HL-60 (cell line): ENCODE results near the gene UGT1A5.

Source experiments
- DNase-seq, 2 experiments: peaks; one replicate each; pipeline ENCODE4 v3.0.0-alpha.2; 2010 to 2020; ENCODE audit warnings: low read depth in 1 of 2, low spot score in 1 of 2
- H3K27ac ChIP-seq: fragments of 250-450 bp; sonication (Bioruptor Pico); replicated peaks from 2 replicates; pipeline ENCODE4 v1.5.1; 2020; ENCODE audit warnings: mild to moderate bottlenecking, moderate library complexity
- H3K27me3 ChIP-seq: fragments of 250-450 bp; sonication (Bioruptor Pico); 2 replicates; pipeline ENCODE4 v1.5.1; 2021; ENCODE audit warnings: mild to moderate bottlenecking, moderate library complexity; ENCODE audit not compliant: insufficient read depth, poor library complexity, severe bottlenecking
- H3K4me3 ChIP-seq: replicated peaks from 2 replicates; pipeline ENCODE4 v1.5.1; 2011; ENCODE audit warnings: mild to moderate bottlenecking, control low read depth, low read length; ENCODE audit not compliant: insufficient read depth
- GABPA ChIP-seq: IDR thresholded peaks from 2 replicates; pipeline ENCODE4 v1.6.1; 2012; ENCODE audit warnings: low read depth
- POLR2AphosphoS5 ChIP-seq: IDR thresholded peaks from 2 replicates; pipeline ENCODE4 v1.6.1; 2012; ENCODE audit warnings: low read depth
- SPI1 ChIP-seq: IDR thresholded peaks from 2 replicates; pipeline ENCODE4 v1.6.1; 2012; ENCODE audit warnings: low read depth, mild to moderate bottlenecking, borderline replicate concordance
- TF ChIP-seq, protein P1 (sequence below): IDR thresholded peaks from 2 replicates; pipeline ENCODE4 v1.6.1; 2012; ENCODE audit warnings: low read depth; ENCODE audit not compliant: insufficient replicate concordance
- TF ChIP-seq, protein P2 (sequence below): IDR thresholded peaks from one replicate; pipeline ENCODE4 v1.5.1; 2011; ENCODE audit warnings: low read length, control low read depth, inconsistent platforms; ENCODE audit not compliant: insufficient read depth

UGT1A5 gene

DNA sequence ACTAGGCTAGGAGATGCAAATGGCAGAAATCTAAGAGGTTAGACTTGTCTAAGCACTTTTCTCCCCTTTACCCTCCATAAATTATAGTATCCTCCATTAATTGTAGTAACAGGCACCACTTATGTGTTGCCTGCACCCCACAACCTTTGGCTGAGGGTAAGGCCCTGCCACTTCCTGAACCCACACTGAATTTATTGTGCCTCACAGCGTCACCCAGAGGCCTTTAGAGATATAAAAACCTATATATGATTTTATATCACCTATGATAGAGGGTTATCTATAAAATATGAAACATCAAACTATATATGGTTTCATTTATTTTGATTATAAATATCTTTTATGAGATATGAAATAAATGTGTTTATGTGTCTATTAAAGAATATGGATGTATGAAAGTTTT is 38.4 kb upstream of the UGT1A5 start:
- H3K27ac ChIP-seq: no peak overlapping the region
- TF ChIP-seq, protein P1, sequence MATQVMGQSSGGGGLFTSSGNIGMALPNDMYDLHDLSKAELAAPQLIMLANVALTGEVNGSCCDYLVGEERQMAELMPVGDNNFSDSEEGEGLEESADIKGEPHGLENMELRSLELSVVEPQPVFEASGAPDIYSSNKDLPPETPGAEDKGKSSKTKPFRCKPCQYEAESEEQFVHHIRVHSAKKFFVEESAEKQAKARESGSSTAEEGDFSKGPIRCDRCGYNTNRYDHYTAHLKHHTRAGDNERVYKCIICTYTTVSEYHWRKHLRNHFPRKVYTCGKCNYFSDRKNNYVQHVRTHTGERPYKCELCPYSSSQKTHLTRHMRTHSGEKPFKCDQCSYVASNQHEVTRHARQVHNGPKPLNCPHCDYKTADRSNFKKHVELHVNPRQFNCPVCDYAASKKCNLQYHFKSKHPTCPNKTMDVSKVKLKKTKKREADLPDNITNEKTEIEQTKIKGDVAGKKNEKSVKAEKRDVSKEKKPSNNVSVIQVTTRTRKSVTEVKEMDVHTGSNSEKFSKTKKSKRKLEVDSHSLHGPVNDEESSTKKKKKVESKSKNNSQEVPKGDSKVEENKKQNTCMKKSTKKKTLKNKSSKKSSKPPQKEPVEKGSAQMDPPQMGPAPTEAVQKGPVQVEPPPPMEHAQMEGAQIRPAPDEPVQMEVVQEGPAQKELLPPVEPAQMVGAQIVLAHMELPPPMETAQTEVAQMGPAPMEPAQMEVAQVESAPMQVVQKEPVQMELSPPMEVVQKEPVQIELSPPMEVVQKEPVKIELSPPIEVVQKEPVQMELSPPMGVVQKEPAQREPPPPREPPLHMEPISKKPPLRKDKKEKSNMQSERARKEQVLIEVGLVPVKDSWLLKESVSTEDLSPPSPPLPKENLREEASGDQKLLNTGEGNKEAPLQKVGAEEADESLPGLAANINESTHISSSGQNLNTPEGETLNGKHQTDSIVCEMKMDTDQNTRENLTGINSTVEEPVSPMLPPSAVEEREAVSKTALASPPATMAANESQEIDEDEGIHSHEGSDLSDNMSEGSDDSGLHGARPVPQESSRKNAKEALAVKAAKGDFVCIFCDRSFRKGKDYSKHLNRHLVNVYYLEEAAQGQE: no peak
- no peak for TF ChIP-seq SPI1
- TF ChIP-seq POLR2AphosphoS5: no peak
- TF ChIP-seq, protein P2, sequence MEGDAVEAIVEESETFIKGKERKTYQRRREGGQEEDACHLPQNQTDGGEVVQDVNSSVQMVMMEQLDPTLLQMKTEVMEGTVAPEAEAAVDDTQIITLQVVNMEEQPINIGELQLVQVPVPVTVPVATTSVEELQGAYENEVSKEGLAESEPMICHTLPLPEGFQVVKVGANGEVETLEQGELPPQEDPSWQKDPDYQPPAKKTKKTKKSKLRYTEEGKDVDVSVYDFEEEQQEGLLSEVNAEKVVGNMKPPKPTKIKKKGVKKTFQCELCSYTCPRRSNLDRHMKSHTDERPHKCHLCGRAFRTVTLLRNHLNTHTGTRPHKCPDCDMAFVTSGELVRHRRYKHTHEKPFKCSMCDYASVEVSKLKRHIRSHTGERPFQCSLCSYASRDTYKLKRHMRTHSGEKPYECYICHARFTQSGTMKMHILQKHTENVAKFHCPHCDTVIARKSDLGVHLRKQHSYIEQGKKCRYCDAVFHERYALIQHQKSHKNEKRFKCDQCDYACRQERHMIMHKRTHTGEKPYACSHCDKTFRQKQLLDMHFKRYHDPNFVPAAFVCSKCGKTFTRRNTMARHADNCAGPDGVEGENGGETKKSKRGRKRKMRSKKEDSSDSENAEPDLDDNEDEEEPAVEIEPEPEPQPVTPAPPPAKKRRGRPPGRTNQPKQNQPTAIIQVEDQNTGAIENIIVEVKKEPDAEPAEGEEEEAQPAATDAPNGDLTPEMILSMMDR: no peak
- no peak for TF ChIP-seq GABPA
- no peak overlapping the region for H3K4me3 ChIP-seq
- no peak for DNase-seq
- H3K27me3 ChIP-seq: no peaks in the 10 kb centered on the region

DNA sequence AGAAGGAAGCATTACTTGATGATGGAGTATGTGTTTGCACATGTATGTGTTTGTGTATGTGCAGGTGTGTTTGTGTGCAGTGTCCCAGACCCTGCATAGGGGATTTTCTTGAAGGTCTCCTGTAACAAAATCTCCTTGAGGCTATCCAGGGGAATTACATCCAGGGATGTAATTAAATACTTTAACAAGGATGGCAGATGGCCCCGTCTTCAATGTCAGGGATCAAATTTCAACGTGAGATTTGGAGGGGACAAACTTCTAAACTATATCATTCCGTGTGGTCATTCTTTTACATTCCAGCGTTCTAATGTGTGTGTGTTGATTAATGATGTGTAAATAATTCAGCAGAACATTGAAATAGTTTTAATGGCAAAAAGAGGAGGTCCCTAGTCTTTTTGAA is 37.7 kb upstream of the UGT1A5 start:
- H3K27ac ChIP-seq: no peak overlapping the region
- H3K4me3 ChIP-seq: no peak overlapping the region
- no peak for TF ChIP-seq SPI1
- H3K27me3 ChIP-seq: no peaks in the 10 kb centered on the region
- no peak for DNase-seq

DNA sequence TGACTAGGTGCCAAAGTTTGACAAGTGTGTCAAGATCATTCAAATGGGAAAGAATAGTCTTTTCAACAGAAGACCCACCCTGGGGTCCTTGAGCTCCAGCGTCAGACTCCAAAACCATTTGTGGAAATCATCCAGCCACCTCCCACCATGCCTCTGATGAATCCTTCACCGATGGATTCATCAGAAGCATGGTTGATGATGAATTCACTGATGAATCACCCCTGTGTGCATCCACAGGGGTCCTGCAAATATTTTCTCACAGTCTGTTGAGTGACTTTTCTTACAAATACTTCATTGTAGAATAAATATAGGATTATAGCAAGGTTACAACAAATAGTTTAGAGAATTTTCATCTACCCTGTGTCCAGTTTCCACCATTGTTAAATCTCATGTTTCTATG is 36.7 kb upstream of the UGT1A5 start:
- TF ChIP-seq, protein P1: no peak
- TF ChIP-seq SPI1 (no peak), POLR2AphosphoS5 (no peak), GABPA (no peak)
- TF ChIP-seq, protein P2: no peak
- no peak overlapping the region for H3K4me3 ChIP-seq
- H3K27ac ChIP-seq: no peak overlapping the region
- H3K27me3 ChIP-seq: no peaks in the 10 kb centered on the region
- no peak for DNase-seq

DNA sequence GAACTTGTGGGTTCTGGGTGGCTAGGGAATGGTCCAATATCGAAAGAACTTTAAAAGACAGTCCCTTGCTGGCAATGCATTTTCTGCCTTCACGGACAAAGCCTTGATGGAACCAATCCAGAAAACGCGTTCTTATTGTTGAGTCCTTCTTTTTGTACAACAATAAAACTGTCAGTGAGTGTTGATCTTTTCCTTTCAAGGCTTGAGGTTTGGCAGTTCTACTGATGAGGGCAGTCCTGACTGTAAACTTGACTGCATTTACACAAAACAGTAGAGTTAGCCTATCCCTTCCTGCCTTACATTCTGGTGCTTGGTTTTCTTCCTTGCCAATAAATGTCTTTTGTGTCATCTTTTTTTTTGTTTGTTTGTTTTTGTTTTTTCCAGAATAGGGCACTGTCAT is 33.5 kb upstream of the UGT1A5 start:
- Histone ChIP-seq H3K27me3 (no peaks in the 10 kb centered on the region), H3K27ac (no peak overlapping the region), H3K4me3 (no peak overlapping the region)
- no peak for TF ChIP-seq SPI1
- TF ChIP-seq, protein P1: no peak
- no peak for TF ChIP-seq GABPA
- TF ChIP-seq POLR2AphosphoS5: no peak
- TF ChIP-seq, protein P2: no peak
- no peak for DNase-seq
